Measurements from ENCODE around the gene B3GNT2.

Gene B3GNT2

GRCh38 chr2:62184512-62185230 is 11.2 kb upstream of the B3GNT2 start:
- no peak for TF ChIP-seq CTCF (IDR thresholded peaks at IDR 0.05; ENCODE audit: low read depth, low read length)
- no peak for DNase-seq
- no peaks in the 10 kb centered on the region for H3K36me3 ChIP-seq
- H3K4me1 ChIP-seq = 0 out of 2 replicates have a peak, but pooled peaks cover 4% of the 10 kb centered on the region
- no peaks in the 10 kb centered on the region for H3K27me3 ChIP-seq
- H3K9me3 ChIP-seq = no peaks in the 10 kb centered on the region
- no peak overlapping the region for H3K4me3 ChIP-seq (ENCODE audit: low read depth, low read length)

DNA sequence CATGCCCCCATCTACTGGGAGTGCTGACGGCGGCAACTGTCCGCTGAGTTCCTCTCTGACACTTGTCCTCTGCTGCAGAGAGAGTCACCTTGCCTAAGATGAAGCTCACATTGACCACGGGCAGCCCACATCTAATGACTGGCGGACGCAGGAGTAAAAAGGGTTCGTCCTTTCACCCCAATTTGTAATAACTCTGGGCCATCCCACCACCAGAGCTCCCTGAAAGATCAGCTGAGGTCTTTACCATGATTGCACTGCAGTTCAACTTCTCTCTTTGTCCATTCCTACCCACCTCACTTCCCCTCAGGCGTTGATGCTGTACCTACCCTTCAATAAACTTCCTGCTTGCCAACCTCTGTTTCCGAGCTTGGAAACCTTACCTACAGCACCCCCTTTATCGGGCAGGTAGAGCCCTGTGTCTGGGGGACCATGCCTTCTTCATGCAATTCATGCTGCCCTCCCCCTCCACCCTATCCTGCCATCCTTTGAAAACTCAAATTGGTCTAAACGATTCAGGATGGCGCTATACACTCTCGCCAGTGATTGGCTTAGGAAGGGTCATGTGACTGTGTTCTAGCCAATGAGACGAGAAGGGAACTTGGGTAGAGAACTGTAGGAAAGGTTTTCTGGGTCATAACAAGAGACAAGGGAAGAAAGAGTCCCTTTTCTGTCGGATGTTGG is 10.3 kb upstream of the B3GNT2 start:
- no peak for DNase-seq
- no peaks in the 10 kb centered on the region for H3K36me3 ChIP-seq
- no peak for TF ChIP-seq CTCF (IDR thresholded peaks at IDR 0.05; ENCODE audit: low read depth, low read length)
- H3K4me3 ChIP-seq (ENCODE audit: low read depth, low read length) = no peak overlapping the region
- no peaks in the 10 kb centered on the region for H3K27me3 ChIP-seq
- H3K9me3 ChIP-seq = no peaks in the 10 kb centered on the region
- H3K4me1 ChIP-seq = 0 out of 2 replicates have a peak, but pooled peaks cover 4% of the 10 kb centered on the region

DNA sequence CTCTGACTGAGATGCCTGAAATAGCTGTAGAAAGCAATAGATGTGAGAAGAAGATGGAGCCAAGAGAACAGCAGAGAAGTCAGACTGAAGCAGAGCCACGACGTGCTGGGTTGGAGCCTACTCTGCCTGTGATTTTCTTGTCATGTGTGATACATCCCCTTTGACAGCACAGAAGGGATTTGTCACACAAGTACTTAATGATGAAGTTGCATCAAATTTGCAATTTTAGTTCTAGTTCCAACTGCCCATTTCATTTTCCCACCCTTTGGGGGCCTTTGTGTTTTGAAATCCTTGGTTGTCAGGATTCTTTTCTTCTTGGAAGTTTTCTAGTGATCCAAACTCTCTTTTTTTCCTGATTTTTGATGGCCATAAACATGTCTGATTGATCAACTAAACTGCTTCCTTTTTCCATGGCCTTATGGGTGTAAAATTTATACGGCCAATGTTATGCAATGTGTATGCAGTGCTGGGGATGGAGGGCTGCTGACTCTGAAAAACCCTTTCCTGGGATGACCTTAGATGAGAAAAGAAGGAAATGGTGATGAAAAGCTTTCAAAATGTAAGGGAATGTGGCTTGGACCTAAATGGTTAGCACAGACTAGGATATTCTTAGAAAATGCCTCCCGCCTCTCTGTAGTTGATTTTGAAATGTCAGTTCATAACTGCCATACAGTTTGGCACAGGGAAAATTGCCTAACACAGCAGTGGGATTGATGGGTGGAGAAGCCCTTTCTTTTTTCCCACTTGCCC is 9.6 kb upstream of the B3GNT2 start:
- no peaks in the 10 kb centered on the region for H3K36me3 ChIP-seq
- no peak overlapping the region for H3K4me3 ChIP-seq (ENCODE audit: low read depth, low read length)
- H3K27me3 ChIP-seq = no peaks in the 10 kb centered on the region
- no peak for DNase-seq
- TF ChIP-seq CTCF (IDR thresholded peaks at IDR 0.05; ENCODE audit: low read depth, low read length) = no peak
- H3K9me3 ChIP-seq = no peaks in the 10 kb centered on the region
- H3K4me1 ChIP-seq = 0 out of 2 replicates have a peak, but pooled peaks cover 4% of the 10 kb centered on the region

DNA sequence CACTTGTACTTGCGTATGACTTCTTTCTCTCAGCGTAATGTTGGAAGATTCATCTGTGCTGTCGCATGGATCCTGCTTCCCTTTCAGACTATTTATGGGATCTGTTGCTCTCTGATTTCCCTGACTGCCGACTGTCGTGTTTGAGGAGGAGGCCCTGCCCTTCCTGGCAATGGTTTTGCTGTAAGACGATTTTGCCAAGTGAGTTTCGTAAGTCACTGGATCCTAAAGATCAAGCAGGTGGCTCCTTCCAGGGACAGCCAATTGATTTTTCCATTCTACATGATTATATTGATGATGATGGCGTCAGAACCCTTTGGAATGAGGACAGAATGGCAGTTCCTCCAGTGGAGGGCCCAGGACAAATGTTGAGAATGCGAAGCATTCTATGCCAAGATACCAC is 8.7 kb upstream of the B3GNT2 start:
- no peak for DNase-seq
- Histone ChIP-seq H3K27me3 (no peaks in the 10 kb centered on the region), H3K9me3 (no peaks in the 10 kb centered on the region), H3K4me3 (ENCODE audit: low read depth, low read length) (no peak overlapping the region), H3K4me1 (0 out of 2 replicates have a peak, but pooled peaks cover 4% of the 10 kb centered on the region), H3K36me3 (no peaks in the 10 kb centered on the region)
- TF ChIP-seq CTCF (IDR thresholded peaks at IDR 0.05; ENCODE audit: low read depth, low read length) = no peak

DNA sequence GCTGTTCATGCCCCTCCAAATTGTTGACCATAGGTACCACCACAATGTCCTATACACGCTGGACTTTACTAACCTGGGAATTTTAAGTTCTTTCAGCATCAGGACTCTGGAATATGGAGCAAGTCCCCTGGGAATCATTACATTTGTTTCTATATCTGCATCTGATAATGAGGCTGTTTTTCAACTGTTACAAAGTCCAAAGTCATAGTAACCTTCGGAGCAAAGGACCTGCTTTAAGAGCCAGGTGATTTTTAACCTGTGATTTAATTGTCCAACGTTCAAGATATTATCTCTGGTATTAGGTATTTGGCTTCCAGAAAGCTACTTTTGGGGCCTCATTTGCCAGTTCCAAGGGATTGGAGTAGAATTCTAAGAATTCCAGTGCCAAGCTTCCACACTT is 7.5 kb upstream of the B3GNT2 start:
- Histone ChIP-seq H3K4me3 (ENCODE audit: low read depth, low read length) (no peak overlapping the region), H3K36me3 (no peaks in the 10 kb centered on the region), H3K4me1 (0 out of 2 replicates have a peak, but pooled peaks cover 4% of the 10 kb centered on the region), H3K9me3 (no peaks in the 10 kb centered on the region), H3K27me3 (no peaks in the 10 kb centered on the region)
- no peak for TF ChIP-seq CTCF (IDR thresholded peaks at IDR 0.05; ENCODE audit: low read depth, low read length)
- no peak for DNase-seq
